H1 (cell line): ENCODE data around the gene C9orf43. TPM values are rescaled to one million over a fixed set of nuclear protein-coding genes. Genes with fewer than 3 reads are reported as not detected.

Experiments used
- polyA plus RNA-seq, 7 experiments: library from polyadenylated mRNA; depleted of rRNA in 3 of 7; stranded (reverse) in 5 of 7; unstranded in 2 of 7; fragments of >200 nt in 5 of 7; fragments of 200-250 nt in 2 of 7; gene quantifications; 1 replicate in 5 of 7; 2 replicates in 1 of 7; 4 replicates in 1 of 7; pipeline versions ENCODE4 v1.2.1 to v1.2.3, GENCODE V29; 2011 to 2013; ENCODE audit warnings: missing spikeins in 2 of 7, mixed read lengths in 2 of 7
- total RNA-seq: library from RNA; stranded (reverse); fragmentation: NEBNext Ultra II Directional; extraction: Animal tissue kit (Norgen Biotek cat#: 25700); gene quantifications from 2 replicates; pipeline ENCODE4 v1.2.1, GENCODE V29; 2021

Gene C9orf43
- total and polyA plus RNA-seq, 2 of the 8 experiments (the other 6 are each of a cell fraction or from before 2014, with no cell fraction given): 0.35 to 0.52 TPM

Other genes starting within 250 kb of the C9orf43 start
- gene FKBP15, start 189.5 kb upstream of the C9orf43 start, total RNA-seq: 13.8 and 13.9 TPM in 2 replicates
- gene FKBP15, start 189.5 kb upstream of the C9orf43 start, polyA plus RNA-seq (2011; rRNA removed): 9.9 and 13.1 TPM in 2 replicates
- 40.7 and 40.8 TPM in 2 replicates for gene SLC31A1, start 189.2 kb upstream of the C9orf43 start, total RNA-seq
- gene SLC31A1, start 189.2 kb upstream of the C9orf43 start, polyA plus RNA-seq (2011; rRNA removed): 13.8 and 23.9 TPM in 2 replicates
- gene CDC26, start 135.2 kb upstream of the C9orf43 start, total RNA-seq: 41.9 and 42.8 TPM in 2 replicates
- gene CDC26, start 135.2 kb upstream of the C9orf43 start, polyA plus RNA-seq (2011; rRNA removed): 15.3 and 31.5 TPM in 2 replicates
- 33.4 and 36.8 TPM in 2 replicates for gene PRPF4, start 135.1 kb upstream of the C9orf43 start, total RNA-seq
- 13.6 and 15.2 TPM in 2 replicates for gene PRPF4, start 135.1 kb upstream of the C9orf43 start, polyA plus RNA-seq (2011; rRNA removed)
- gene RNF183, start 107.4 kb upstream of the C9orf43 start, total RNA-seq: not detected in 2 replicates
- gene RNF183, start 107.4 kb upstream of the C9orf43 start, polyA plus RNA-seq (2011; rRNA removed): 0.15 and 0.41 TPM in 2 replicates
- 0.28 and 0.40 TPM in 2 replicates for gene WDR31, start 70.5 kb upstream of the C9orf43 start, total RNA-seq
- 0.27 and 0.33 TPM in 2 replicates for gene WDR31, start 70.5 kb upstream of the C9orf43 start, polyA plus RNA-seq (2011; rRNA removed)
- 5.5 and 6.5 TPM in 2 replicates for gene BSPRY, start 61.2 kb upstream of the C9orf43 start, total RNA-seq
- gene BSPRY, start 61.2 kb upstream of the C9orf43 start, polyA plus RNA-seq (2011; rRNA removed): 10.9 and 12.1 TPM in 2 replicates
- gene HDHD3, start 33.8 kb upstream of the C9orf43 start, total RNA-seq: 10.4 and 12.1 TPM in 2 replicates
- 25.3 and 26.9 TPM in 2 replicates for gene HDHD3, start 33.8 kb upstream of the C9orf43 start, polyA plus RNA-seq (2011; rRNA removed)
- 13.0 and 15.3 TPM in 2 replicates for gene ALAD, start 9.5 kb upstream of the C9orf43 start, total RNA-seq
- 8.2 and 17.3 TPM in 2 replicates for gene ALAD, start 9.5 kb upstream of the C9orf43 start, polyA plus RNA-seq (2011; rRNA removed)
- 49.1 and 52.7 TPM in 2 replicates for gene POLE3, start 72 bp upstream of the C9orf43 start, total RNA-seq
- 52.2 and 77.3 TPM in 2 replicates for gene POLE3, start 72 bp upstream of the C9orf43 start, polyA plus RNA-seq (2011; rRNA removed)
- gene RGS3, start 53.0 kb downstream of the C9orf43 start, total RNA-seq: 18.2 TPM in 2 replicates
- gene RGS3, start 53.0 kb downstream of the C9orf43 start, polyA plus RNA-seq (2011; rRNA removed): 12.6 and 15.1 TPM in 2 replicates